Measurements from ENCODE around the gene TRPM7.

The TRPM7 gene

GRCh38 chr15:50556642-50557371 lies 129.8 kb downstream of the TRPM7 start:
- peaks cover 14% of the 10 kb centered on the region for H3K36me3 ChIP-seq (ENCODE audit: control insufficient read depth, low read depth, low read length)
- no peaks in the 10 kb centered on the region for H3K9me3 ChIP-seq (ENCODE audit: control insufficient read depth, low read depth, low read length)
- no peak overlapping the region for H3K9ac ChIP-seq (ENCODE audit: low read length)
- H3K4me1 ChIP-seq (ENCODE audit: control insufficient read depth, low read depth, low read length), result no peaks in the 10 kb centered on the region
- H3K27me3 ChIP-seq (ENCODE audit: control insufficient read depth, insufficient read depth, low read length), result no peaks in the 10 kb centered on the region
- no peak overlapping the region for H3K4me3 ChIP-seq (ENCODE audit: low read length)
- H3K27ac ChIP-seq (ENCODE audit: low read length), result no peak overlapping the region

GRCh38 chr15:50552238-50552637 lies 134.4 kb downstream of the TRPM7 start:
- Histone ChIP-seq H3K27me3 (ENCODE audit: control insufficient read depth, insufficient read depth, low read length) (no peaks in the 10 kb centered on the region), H3K4me1 (ENCODE audit: control insufficient read depth, low read depth, low read length) (no peaks in the 10 kb centered on the region), H3K27ac (ENCODE audit: low read length) (no peak overlapping the region), H3K9me3 (ENCODE audit: control insufficient read depth, low read depth, low read length) (no peaks in the 10 kb centered on the region), H3K4me3 (ENCODE audit: low read length) (no peak overlapping the region), H3K36me3 (ENCODE audit: control insufficient read depth, low read depth, low read length) (no peaks in the 10 kb centered on the region), H3K9ac (ENCODE audit: low read length) (no peak overlapping the region)

GRCh38 chr15:50549326-50549725 lies 137.3 kb downstream of the TRPM7 start:
- no peaks in the 10 kb centered on the region for H3K9me3 ChIP-seq (ENCODE audit: control insufficient read depth, low read depth, low read length)
- H3K4me3 ChIP-seq (ENCODE audit: low read length), result no peak overlapping the region
- H3K4me1 ChIP-seq (ENCODE audit: control insufficient read depth, low read depth, low read length), result peaks cover 3% of the 10 kb centered on the region
- H3K36me3 ChIP-seq (ENCODE audit: control insufficient read depth, low read depth, low read length), result no peaks in the 10 kb centered on the region
- H3K9ac ChIP-seq (ENCODE audit: low read length), result no peak overlapping the region
- H3K27ac ChIP-seq (ENCODE audit: low read length), result no peak overlapping the region
- H3K27me3 ChIP-seq (ENCODE audit: control insufficient read depth, insufficient read depth, low read length), result no peaks in the 10 kb centered on the region

GRCh38 chr15:50546566-50546965 lies 140.0 kb downstream of the TRPM7 start, which contains the start of gene USP50:
Gene USP50 (minus strand): TSS chr15:50546666. CDS start chr15:50546525, 141 bp downstream.
- H3K9me3 ChIP-seq (ENCODE audit: control insufficient read depth, low read depth, low read length), result no peaks in the 10 kb centered on the region
- no peak within 1 kb of the TSS for H3K27ac ChIP-seq (ENCODE audit: low read length)
- peaks cover 3% of the 10 kb centered on the region for H3K4me1 ChIP-seq (ENCODE audit: control insufficient read depth, low read depth, low read length)
- H3K4me3 ChIP-seq (ENCODE audit: low read length), result no peak within 1 kb of the TSS
- H3K36me3 ChIP-seq (ENCODE audit: control insufficient read depth, low read depth, low read length), result no peaks in the 10 kb centered on the region
- no peak within 1 kb of the TSS for H3K9ac ChIP-seq (ENCODE audit: low read length)
- no peaks in the 10 kb centered on the region for H3K27me3 ChIP-seq (ENCODE audit: control insufficient read depth, insufficient read depth, low read length)

- H3K27ac ChIP-seq (ENCODE audit: low read length), result no peak overlapping the region
- no peaks in the 10 kb centered on the region for H3K36me3 ChIP-seq (ENCODE audit: control insufficient read depth, low read depth, low read length)
- no peak overlapping the region for H3K9ac ChIP-seq (ENCODE audit: low read length)
- no peak overlapping the region for H3K4me3 ChIP-seq (ENCODE audit: low read length)
- no peaks in the 10 kb centered on the region for H3K9me3 ChIP-seq (ENCODE audit: control insufficient read depth, low read depth, low read length)
- H3K27me3 ChIP-seq (ENCODE audit: control insufficient read depth, insufficient read depth, low read length), result no peaks in the 10 kb centered on the region
- peaks cover 3% of the 10 kb centered on the region for H3K4me1 ChIP-seq (ENCODE audit: control insufficient read depth, low read depth, low read length)
These were observed 142.2 kb downstream of the TRPM7 start for GRCh38 chr15:50544368-50544767.

- Histone ChIP-seq H3K4me1 (ENCODE audit: control insufficient read depth, low read depth, low read length) (peaks cover 3% of the 10 kb centered on the region), H3K27me3 (ENCODE audit: control insufficient read depth, insufficient read depth, low read length) (no peaks in the 10 kb centered on the region), H3K27ac (ENCODE audit: low read length) (no peak overlapping the region), H3K36me3 (ENCODE audit: control insufficient read depth, low read depth, low read length) (no peaks in the 10 kb centered on the region), H3K9me3 (ENCODE audit: control insufficient read depth, low read depth, low read length) (no peaks in the 10 kb centered on the region), H3K9ac (ENCODE audit: low read length) (no peak overlapping the region), H3K4me3 (ENCODE audit: low read length) (no peak overlapping the region)
These were observed 143.0 kb downstream of the TRPM7 start for GRCh38 chr15:50543556-50543955.

- H3K4me1 ChIP-seq (ENCODE audit: control insufficient read depth, low read depth, low read length), result peaks cover 3% of the 10 kb centered on the region
- no peaks in the 10 kb centered on the region for H3K27me3 ChIP-seq (ENCODE audit: control insufficient read depth, insufficient read depth, low read length)
- H3K27ac ChIP-seq (ENCODE audit: low read length), result no peak overlapping the region
- no peaks in the 10 kb centered on the region for H3K36me3 ChIP-seq (ENCODE audit: control insufficient read depth, low read depth, low read length)
- H3K9me3 ChIP-seq (ENCODE audit: control insufficient read depth, low read depth, low read length), result no peaks in the 10 kb centered on the region
- H3K4me3 ChIP-seq (ENCODE audit: low read length), result no peak overlapping the region
- no peak overlapping the region for H3K9ac ChIP-seq (ENCODE audit: low read length)
These were observed 143.7 kb downstream of the TRPM7 start for GRCh38 chr15:50542887-50543210.

- Histone ChIP-seq H3K4me3 (ENCODE audit: low read length) (no peak overlapping the region), H3K36me3 (ENCODE audit: control insufficient read depth, low read depth, low read length) (no peaks in the 10 kb centered on the region), H3K4me1 (ENCODE audit: control insufficient read depth, low read depth, low read length) (no peaks in the 10 kb centered on the region), H3K27me3 (ENCODE audit: control insufficient read depth, insufficient read depth, low read length) (no peaks in the 10 kb centered on the region), H3K27ac (ENCODE audit: low read length) (no peak overlapping the region), H3K9me3 (ENCODE audit: control insufficient read depth, low read depth, low read length) (no peaks in the 10 kb centered on the region), H3K9ac (ENCODE audit: low read length) (no peak overlapping the region)
These were observed 154.8 kb downstream of the TRPM7 start for GRCh38 chr15:50531766-50532165.

- H3K4me1 ChIP-seq (ENCODE audit: control insufficient read depth, low read depth, low read length), result no peaks in the 10 kb centered on the region
- no peaks in the 10 kb centered on the region for H3K9me3 ChIP-seq (ENCODE audit: control insufficient read depth, low read depth, low read length)
- H3K9ac ChIP-seq (ENCODE audit: low read length), result no peak overlapping the region
- no peak overlapping the region for H3K27ac ChIP-seq (ENCODE audit: low read length)
- H3K36me3 ChIP-seq (ENCODE audit: control insufficient read depth, low read depth, low read length), result no peaks in the 10 kb centered on the region
- H3K4me3 ChIP-seq (ENCODE audit: low read length), result no peak overlapping the region
- no peaks in the 10 kb centered on the region for H3K27me3 ChIP-seq (ENCODE audit: control insufficient read depth, insufficient read depth, low read length)
These were observed 155.4 kb downstream of the TRPM7 start for GRCh38 chr15:50531163-50531562.

GRCh38 chr15:50523851-50524251 lies 162.7 kb downstream of the TRPM7 start:
- H3K9me3 ChIP-seq (ENCODE audit: control insufficient read depth, low read depth, low read length), result no peaks in the 10 kb centered on the region
- H3K4me1 ChIP-seq (ENCODE audit: control insufficient read depth, low read depth, low read length), result no peaks in the 10 kb centered on the region
- no peaks in the 10 kb centered on the region for H3K27me3 ChIP-seq (ENCODE audit: control insufficient read depth, insufficient read depth, low read length)
- no peak overlapping the region for H3K27ac ChIP-seq (ENCODE audit: low read length)
- H3K9ac ChIP-seq (ENCODE audit: low read length), result no peak overlapping the region
- H3K4me3 ChIP-seq (ENCODE audit: low read length), result no peak overlapping the region
- no peaks in the 10 kb centered on the region for H3K36me3 ChIP-seq (ENCODE audit: control insufficient read depth, low read depth, low read length)

GRCh38 chr15:50519740-50520425 lies 166.7 kb downstream of the TRPM7 start:
- Histone ChIP-seq H3K27me3 (ENCODE audit: control insufficient read depth, insufficient read depth, low read length) (no peaks in the 10 kb centered on the region), H3K4me1 (ENCODE audit: control insufficient read depth, low read depth, low read length) (no peaks in the 10 kb centered on the region), H3K9me3 (ENCODE audit: control insufficient read depth, low read depth, low read length) (no peaks in the 10 kb centered on the region), H3K9ac (ENCODE audit: low read length) (no peak overlapping the region), H3K4me3 (ENCODE audit: low read length) (no peak overlapping the region), H3K36me3 (ENCODE audit: control insufficient read depth, low read depth, low read length) (no peaks in the 10 kb centered on the region), H3K27ac (ENCODE audit: low read length) (no peak overlapping the region)

GRCh38 chr15:50513001-50513400 lies 173.6 kb downstream of the TRPM7 start:
- no peak overlapping the region for H3K27ac ChIP-seq (ENCODE audit: low read length)

More at GRCh38 chr15:50513001-50513400, 173.6 kb downstream of the TRPM7 start:
- no peaks in the 10 kb centered on the region for H3K4me1 ChIP-seq (ENCODE audit: control insufficient read depth, low read depth, low read length)
- no peaks in the 10 kb centered on the region for H3K36me3 ChIP-seq (ENCODE audit: control insufficient read depth, low read depth, low read length)
- no peak overlapping the region for H3K9ac ChIP-seq (ENCODE audit: low read length)
- no peak overlapping the region for H3K4me3 ChIP-seq (ENCODE audit: low read length)
- H3K9me3 ChIP-seq (ENCODE audit: control insufficient read depth, low read depth, low read length), result no peaks in the 10 kb centered on the region
- no peaks in the 10 kb centered on the region for H3K27me3 ChIP-seq (ENCODE audit: control insufficient read depth, insufficient read depth, low read length)

All from iPS-18a (cell line).